ENCODE measurements around the gene NECAP2.
"Not testable (repeated sequence)": the region's sequence is repeated elsewhere in the genome, so short reads cannot be mapped to it uniquely, and the experiment has no call there.

Gene NECAP2

GRCh38 chr1:16500466-16500865 lies 59.9 kb downstream of the NECAP2 start:
- not testable (repeated sequence) for DNase-seq

GRCh38 chr1:16500975-16501374 lies 60.5 kb downstream of the NECAP2 start:
- not testable (repeated sequence) for DNase-seq

- DNase-seq = not testable (repeated sequence)
Measured at GRCh38 chr1:16501446-16501845, 60.9 kb downstream of the NECAP2 start.

DNA sequence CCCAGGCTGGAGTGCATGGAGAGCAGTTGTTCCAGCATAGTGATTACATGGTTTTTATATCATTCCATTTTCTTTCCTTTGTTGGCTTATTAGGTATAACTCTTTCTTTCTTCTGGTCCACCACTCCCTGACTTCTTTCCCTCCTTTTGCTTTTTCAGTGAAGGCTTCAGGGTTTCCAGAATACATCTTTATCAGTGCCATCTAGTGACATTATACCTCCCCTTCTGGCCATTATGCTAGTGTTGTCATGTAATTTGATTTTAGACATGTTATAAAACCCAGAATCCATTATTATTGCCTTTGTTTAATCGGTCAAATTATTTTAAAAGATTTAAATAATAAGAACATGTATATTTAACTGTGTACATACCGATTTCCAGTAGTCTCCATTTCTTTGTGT lies 63.0 kb downstream of the NECAP2 start:
- DNase-seq = no peak

DNA sequence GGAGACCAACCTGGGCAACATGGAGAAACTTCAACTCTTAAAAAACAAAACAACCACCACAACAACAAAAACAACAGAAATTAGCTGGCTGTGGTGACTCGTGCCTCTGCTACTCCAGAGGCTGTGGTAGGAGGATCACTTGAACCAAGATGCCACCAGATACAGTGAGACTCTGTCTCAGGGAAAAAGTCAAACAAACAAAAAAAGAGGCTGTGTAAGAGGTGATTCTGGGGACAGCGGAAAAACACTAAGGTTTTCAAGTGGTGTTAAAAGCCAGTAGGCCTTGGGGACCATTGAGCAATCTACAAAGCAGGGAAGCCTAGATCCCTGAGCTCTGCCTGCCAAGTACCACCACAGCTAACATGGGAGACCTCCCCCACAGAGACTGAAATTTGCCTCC lies 65.3 kb downstream of the NECAP2 start:
- DNase-seq = not testable (repeated sequence)

- not testable (repeated sequence) for DNase-seq
Measured at GRCh38 chr1:16506364-16507136, 66.0 kb downstream of the NECAP2 start.

DNA sequence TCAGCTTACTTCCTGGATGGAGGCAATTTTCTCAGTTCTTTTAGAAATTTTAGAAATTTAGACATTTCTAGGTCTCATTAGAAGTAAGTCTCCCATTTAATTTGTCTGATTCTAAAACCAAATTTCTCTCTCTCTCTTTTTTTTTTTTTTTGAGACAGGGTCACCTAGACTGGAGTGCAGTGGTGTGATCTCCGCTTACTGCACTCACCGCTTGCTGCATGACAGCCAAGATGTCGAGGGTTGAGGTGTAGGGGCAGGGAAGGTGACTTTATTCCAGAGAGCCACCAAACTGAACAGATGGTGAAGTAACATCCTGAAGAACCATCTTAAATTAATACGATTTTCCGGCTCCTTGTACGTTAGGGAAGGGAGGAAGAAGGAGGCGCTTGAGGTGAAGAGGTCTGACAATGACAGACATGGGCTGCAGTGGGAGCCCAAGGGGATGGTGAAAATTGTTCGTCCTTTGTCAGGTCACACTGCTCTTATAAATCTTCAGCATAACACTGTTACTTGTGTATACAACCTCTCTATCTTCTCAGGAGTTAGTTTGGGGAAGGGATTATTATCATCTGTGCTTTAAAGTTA lies 68.4 kb downstream of the NECAP2 start:
- DNase-seq = not testable (repeated sequence)

All from stimulated activated CD4-positive, alpha-beta T cell treated with anti-CD3 and anti-CD28 coated beads, Interleukin-1b, Interleukin-23, amount 100 ng/mL, for 48 hours (primary cell).